SU-DHL-6 (cell line): ENCODE results near the gene PDE4B.

Experiments used
- H2AFZ ChIP-seq: fragments of 200-600 bp; sonication (generic); 2 replicates; pipeline ENCODE4 v1.6.1; 2014; ENCODE audit warnings: low read depth, mild to moderate bottlenecking, moderate library complexity, mixed read lengths, antibody characterized with exemption, low read length; ENCODE audit not compliant: severe bottlenecking
- H3F3A ChIP-seq: fragments of 200-600 bp; shearing (Covaris generic); 2 replicates; pipeline ENCODE4 v1.6.0; 2016; ENCODE audit warnings: antibody characterized with exemption, mild to moderate bottlenecking; ENCODE audit not compliant: insufficient read depth
- H3K27ac ChIP-seq: fragments of 200-600 bp; sonication (generic); 2 replicates; pipeline ENCODE4 v1.5.1; 2016; ENCODE audit warnings: low read depth, mild to moderate bottlenecking, low read length, moderate library complexity, mixed read lengths
- H3K27me3 ChIP-seq: fragments of 200-600 bp; sonication (generic), shearing (Covaris generic); 2 replicates; pipeline ENCODE4 v1.6.0; 2014; ENCODE audit warnings: mild to moderate bottlenecking, low read length
- H3K36me3 ChIP-seq: fragments of 200-600 bp; sonication (generic); 2 replicates; pipeline ENCODE4 v1.6.1; 2014; ENCODE audit warnings: mild to moderate bottlenecking, low read length, mixed read lengths
- H3K4me2 ChIP-seq: fragments of 300-600, 200-600 bp; shearing (Covaris generic), sonication (generic); 2 replicates; pipeline ENCODE4 v1.6.0; 2014; ENCODE audit warnings: low read length, low read depth, mild to moderate bottlenecking; ENCODE audit not compliant: poor library complexity, severe bottlenecking
- H3K4me3 ChIP-seq: fragments of 200-600 bp; sonication (generic); 2 replicates; pipeline ENCODE4 v1.5.1; 2014; ENCODE audit warnings: antibody characterized with exemption, low read length, mild to moderate bottlenecking, mixed read lengths; ENCODE audit not compliant: insufficient read depth, poor library complexity, severe bottlenecking
- H3K79me2 ChIP-seq: fragments of 200-600 bp; sonication (generic); 2 replicates; pipeline ENCODE4 v1.6.1; 2014; ENCODE audit warnings: mild to moderate bottlenecking, low read length, moderate library complexity; ENCODE audit not compliant: insufficient read depth
- H3K9ac ChIP-seq: fragments of 200-600 bp; sonication (generic); 2 replicates; pipeline ENCODE4 v1.7.0; 2014; ENCODE audit warnings: mild to moderate bottlenecking, low read length
- H3K9me2 ChIP-seq: fragments of 200-600 bp; sonication (generic); replicated peaks from 2 replicates; pipeline ENCODE4 v1.6.1; 2014; ENCODE audit warnings: low read length; ENCODE audit not compliant: insufficient read depth
- H3K9me3 ChIP-seq: fragments of 200-600 bp; sonication (generic); 2 replicates; pipeline ENCODE4 v1.6.1; 2014; ENCODE audit warnings: low read length, mixed read lengths; ENCODE audit not compliant: insufficient read depth
- H4K20me1 ChIP-seq: fragments of 200-600 bp; sonication (generic); 2 replicates; pipeline ENCODE4 v1.6.1; 2014; ENCODE audit warnings: low read depth, mild to moderate bottlenecking, antibody characterized with exemption, low read length, moderate library complexity, mixed read lengths
- EZH2phosphoT487 ChIP-seq: fragments of 200-600 bp; sonication (generic), shearing (Covaris generic); conservative IDR thresholded peaks from 2 replicates; pipeline ENCODE4 v1.6.1; 2018; ENCODE audit warnings: mild to moderate bottlenecking, antibody characterized with exemption, low read length, moderate library complexity, mixed read lengths
- TF ChIP-seq, protein P1 (sequence below): fragments of 200-600 bp; sonication (generic); IDR thresholded peaks from one replicate; pipeline ENCODE4 v1.5.1; 2017; ENCODE audit warnings: antibody characterized with exemption, mild to moderate bottlenecking, low read length, moderate library complexity; ENCODE audit not compliant: insufficient read depth, poor library complexity, severe bottlenecking

PDE4B gene

GRCh38 chr1:65799601-65800000 lies 6.9 kb downstream of the PDE4B start:
- Histone ChIP-seq H4K20me1 (no peaks in the 10 kb centered on the region), H3K27ac (no peak overlapping the region), H3K9me3 (no peaks in the 10 kb centered on the region), H2AFZ (no peak overlapping the region), H3K4me3 (no peak overlapping the region), H3K36me3 (no peaks in the 10 kb centered on the region), H3K79me2 (no peaks in the 10 kb centered on the region), H3K9ac (no peak overlapping the region), H3K27me3 (no peaks in the 10 kb centered on the region), H3K4me2 (no peak overlapping the region), H3F3A (no peaks in the 10 kb centered on the region), H3K9me2 (no peaks in the 10 kb centered on the region)
- TF ChIP-seq EZH2phosphoT487 = no peak
- TF ChIP-seq, protein P1, sequence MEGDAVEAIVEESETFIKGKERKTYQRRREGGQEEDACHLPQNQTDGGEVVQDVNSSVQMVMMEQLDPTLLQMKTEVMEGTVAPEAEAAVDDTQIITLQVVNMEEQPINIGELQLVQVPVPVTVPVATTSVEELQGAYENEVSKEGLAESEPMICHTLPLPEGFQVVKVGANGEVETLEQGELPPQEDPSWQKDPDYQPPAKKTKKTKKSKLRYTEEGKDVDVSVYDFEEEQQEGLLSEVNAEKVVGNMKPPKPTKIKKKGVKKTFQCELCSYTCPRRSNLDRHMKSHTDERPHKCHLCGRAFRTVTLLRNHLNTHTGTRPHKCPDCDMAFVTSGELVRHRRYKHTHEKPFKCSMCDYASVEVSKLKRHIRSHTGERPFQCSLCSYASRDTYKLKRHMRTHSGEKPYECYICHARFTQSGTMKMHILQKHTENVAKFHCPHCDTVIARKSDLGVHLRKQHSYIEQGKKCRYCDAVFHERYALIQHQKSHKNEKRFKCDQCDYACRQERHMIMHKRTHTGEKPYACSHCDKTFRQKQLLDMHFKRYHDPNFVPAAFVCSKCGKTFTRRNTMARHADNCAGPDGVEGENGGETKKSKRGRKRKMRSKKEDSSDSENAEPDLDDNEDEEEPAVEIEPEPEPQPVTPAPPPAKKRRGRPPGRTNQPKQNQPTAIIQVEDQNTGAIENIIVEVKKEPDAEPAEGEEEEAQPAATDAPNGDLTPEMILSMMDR = no peak

- no peak overlapping the region for H3K9ac ChIP-seq
- no peaks in the 10 kb centered on the region for H4K20me1 ChIP-seq
- H3K9me2 ChIP-seq = no peaks in the 10 kb centered on the region
- H3K27me3 ChIP-seq = no peaks in the 10 kb centered on the region
- no peak overlapping the region for H3K27ac ChIP-seq
- no peak overlapping the region for H2AFZ ChIP-seq
- H3K4me2 ChIP-seq = no peak overlapping the region
- no peak for TF ChIP-seq EZH2phosphoT487
- TF ChIP-seq, protein P1 = no peak
- no peak overlapping the region for H3K4me3 ChIP-seq
- H3F3A ChIP-seq = no peaks in the 10 kb centered on the region
- H3K79me2 ChIP-seq = no peaks in the 10 kb centered on the region
- H3K9me3 ChIP-seq = no peaks in the 10 kb centered on the region
- no peaks in the 10 kb centered on the region for H3K36me3 ChIP-seq
These were observed 11.9 kb downstream of the PDE4B start for GRCh38 chr1:65804584-65804983.

DNA sequence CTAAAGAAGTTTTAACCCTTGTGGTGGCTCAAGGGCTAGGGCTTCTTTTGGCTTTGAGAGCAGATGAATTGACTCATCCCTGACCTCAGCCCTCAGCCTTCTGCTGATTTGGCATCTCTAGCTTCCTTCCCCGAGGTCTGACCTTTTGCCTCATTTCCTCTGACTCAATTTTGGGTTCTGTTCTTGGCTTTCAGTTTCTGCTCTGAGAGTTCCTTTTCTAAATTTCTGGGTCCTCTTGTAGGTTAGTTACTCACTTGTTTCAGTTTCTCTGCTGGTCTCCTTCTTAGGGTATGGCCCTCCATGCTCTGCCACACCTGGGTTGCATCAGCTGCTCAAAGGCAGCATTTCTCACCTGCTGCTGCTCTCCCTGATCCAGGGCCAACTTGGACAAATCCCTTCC lies 19.4 kb downstream of the PDE4B start:
- Histone ChIP-seq H3K4me3 (no peak overlapping the region), H3K27ac (no peak overlapping the region), H3F3A (no peaks in the 10 kb centered on the region), H3K36me3 (no peaks in the 10 kb centered on the region), H3K79me2 (no peaks in the 10 kb centered on the region), H3K9me2 (no peaks in the 10 kb centered on the region), H3K4me2 (no peak overlapping the region), H2AFZ (no peak overlapping the region), H3K27me3 (no peaks in the 10 kb centered on the region), H3K9me3 (no peaks in the 10 kb centered on the region), H4K20me1 (no peaks in the 10 kb centered on the region), H3K9ac (no peak overlapping the region)
- no peak for TF ChIP-seq EZH2phosphoT487
- TF ChIP-seq, protein P1 = no peak
